Keratinocyte (primary cell): ENCODE data around the gene EMCN. TPM values are rescaled to one million over a fixed set of nuclear protein-coding genes. Genes with fewer than 3 reads are reported as not detected.

Source experiments
- DNase-seq: peaks from one replicate; pipeline ENCODE4 v3.0.0-alpha.2; 2011; ENCODE audit warnings: low read depth, missing footprints, low spot score
- FAIRE-seq: peaks from 2 replicates; lab custom pipeline; 2011; peaks lifted over from hg19 to GRCh38; lab: Jason Lieb, UNC
- H2AFZ ChIP-seq: 2 replicates; pipeline ENCODE4 v1.6.0; 2012; ENCODE audit warnings: low read length, control low read depth, inconsistent platforms; ENCODE audit not compliant: control insufficient read depth
- H3K27ac ChIP-seq: 2 replicates; pipeline ENCODE4 v1.5.1; 2011; ENCODE audit warnings: low read length; ENCODE audit not compliant: control insufficient read depth, insufficient read depth
- H3K27me3 ChIP-seq: 3 replicates; pipeline ENCODE4 v1.6.0; 2011; ENCODE audit warnings: low read length; ENCODE audit not compliant: control insufficient read depth, insufficient read depth; ENCODE audit errors: extremely low read depth
- H3K36me3 ChIP-seq, 2 experiments: 2 replicates in 1 of 2; 3 replicates in 1 of 2; pipeline ENCODE4 v1.5.1; 2011; ENCODE audit warnings: low read length in 2 of 2, mild to moderate bottlenecking in 1 of 2; ENCODE audit not compliant: control insufficient read depth in 2 of 2, insufficient read depth in 2 of 2; ENCODE audit errors: extremely low read depth in 1 of 2
- H3K4me1 ChIP-seq: 3 replicates; pipeline ENCODE4 v1.5.1; 2011; ENCODE audit warnings: low read length; ENCODE audit not compliant: control insufficient read depth, insufficient read depth; ENCODE audit errors: extremely low read depth
- H3K4me2 ChIP-seq: 3 replicates; pipeline ENCODE4 v1.6.0; 2011; ENCODE audit warnings: low read depth, low read length; ENCODE audit not compliant: control insufficient read depth, insufficient read depth; ENCODE audit errors: extremely low read depth
- H3K4me3 ChIP-seq, 3 experiments: fragments of 200-600 bp in 1 of 3; sonication (generic) in 1 of 3; 2 replicates in 2 of 3; 3 replicates in 1 of 3; pipeline ENCODE4 v1.5.1; 2011 to 2016; ENCODE audit warnings: low read length in 3 of 3, mild to moderate bottlenecking in 3 of 3, control low read depth in 2 of 3, inconsistent platforms in 1 of 3, low read depth in 1 of 3, mixed read lengths in 1 of 3, mixed run types in 1 of 3, moderate library complexity in 1 of 3; ENCODE audit not compliant: control insufficient read depth in 2 of 3, insufficient read depth in 2 of 3; ENCODE audit errors: extremely low read depth in 1 of 3
- H3K79me2 ChIP-seq: 2 replicates; pipeline ENCODE4 v1.6.0; 2012; ENCODE audit warnings: low read length; ENCODE audit not compliant: control insufficient read depth, insufficient read depth
- H3K9ac ChIP-seq: 3 replicates; pipeline ENCODE4 v1.6.0; 2011; ENCODE audit warnings: low read length; ENCODE audit not compliant: control insufficient read depth, insufficient read depth; ENCODE audit errors: extremely low read depth
- H3K9me1 ChIP-seq: 3 replicates; pipeline ENCODE4 v1.6.0; 2011; ENCODE audit warnings: low read length; ENCODE audit not compliant: control insufficient read depth, insufficient read depth; ENCODE audit errors: extremely low read depth
- H3K9me3 ChIP-seq: 2 replicates; pipeline ENCODE4 v1.5.1; 2012; ENCODE audit warnings: low read depth, low read length; ENCODE audit not compliant: control insufficient read depth
- H4K20me1 ChIP-seq: 3 replicates; pipeline ENCODE4 v1.6.0; 2011; ENCODE audit warnings: low read length; ENCODE audit not compliant: control insufficient read depth, insufficient read depth; ENCODE audit errors: extremely low read depth
- EZH2 ChIP-seq: IDR thresholded peaks from one replicate; pipeline ENCODE4 v1.6.1; 2012; ENCODE audit warnings: inconsistent platforms, mild to moderate bottlenecking, low read length, moderate library complexity
- dilution Hi-C: fragments of 300-500 bp; cut with MboI; formaldehyde crosslinking; loops from one replicate; pipeline ENCODE4 v1.7.0; 2020; ENCODE audit warnings: low sequenced_read_pairs; ENCODE audit not compliant: extremely low pct_ligation_motif_present
- polyA plus RNA-seq, 5 experiments: library from polyadenylated mRNA; depleted of rRNA in 3 of 5; stranded (reverse) in 3 of 5; stranded (forward) in 1 of 5; unstranded in 1 of 5; fragments of >200 nt; gene quantifications; 1 replicate in 1 of 5; 2 replicates in 3 of 5; 3 replicates in 1 of 5; pipeline versions ENCODE4 v1.2.1 to v1.2.3, GENCODE V29; 2011 to 2012; ENCODE audit warnings: missing spikeins in 2 of 5, low read depth in 1 of 5, low replicate concordance in 1 of 5
- TF ChIP-seq, protein P1 (sequence below), 3 experiments: IDR thresholded peaks in 1 of 3; conservative IDR thresholded peaks in 1 of 3; optimal IDR thresholded peaks in 1 of 3; 2 replicates in 2 of 3; 3 replicates in 1 of 3; pipeline versions ENCODE3 to v1.5.1; 2011; ENCODE audit warnings: low read length in 3 of 3, mild to moderate bottlenecking in 3 of 3, moderate library complexity in 2 of 3, control low read depth in 1 of 3, inconsistent platforms in 1 of 3; ENCODE audit not compliant: insufficient read depth in 2 of 3; ENCODE audit errors: extremely low read depth in 1 of 3

EMCN gene
- polyA plus RNA-seq, 1 donor (not counting 4 experiments of a cell fraction or from before 2014, with no cell fraction given), result not detected

DNA sequence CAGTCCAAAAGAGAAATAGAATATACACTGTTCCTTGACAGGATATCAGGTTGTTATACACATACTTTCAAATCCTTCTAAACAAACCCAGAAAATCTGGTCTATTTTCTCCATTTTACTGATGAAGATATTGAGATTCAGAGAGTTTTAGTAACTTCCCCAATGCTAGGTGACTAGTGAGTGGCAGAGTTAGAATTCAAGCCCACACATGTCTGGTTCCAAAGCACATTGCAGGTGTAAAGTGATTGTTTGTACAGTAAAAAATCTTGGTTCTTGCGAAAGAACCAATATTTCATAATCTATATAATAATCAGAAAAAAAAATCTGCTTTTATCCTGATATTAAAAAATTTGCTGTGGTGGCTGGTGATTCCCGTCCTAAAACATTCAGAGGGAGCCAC lies 39.5 kb upstream of the EMCN start:
- FAIRE-seq (no peak), DNase-seq (no peak)
- Histone ChIP-seq H3K27ac (no peak overlapping the region), H3K9me3 (no peaks in the 10 kb centered on the region), H4K20me1 (no peaks in the 10 kb centered on the region), H3K4me2 (no peak overlapping the region), H3K9me1 (no peaks in the 10 kb centered on the region), H2AFZ (no peak overlapping the region), H3K4me3 (no peak overlapping the region), H3K4me1 (peaks cover 7% of the 10 kb centered on the region), H3K36me3 (no peaks in the 10 kb centered on the region), H3K79me2 (no peaks in the 10 kb centered on the region), H3K27me3 (no peaks in the 10 kb centered on the region), H3K9ac (no peak overlapping the region)
- no peak for TF ChIP-seq EZH2
- TF ChIP-seq, protein P1, sequence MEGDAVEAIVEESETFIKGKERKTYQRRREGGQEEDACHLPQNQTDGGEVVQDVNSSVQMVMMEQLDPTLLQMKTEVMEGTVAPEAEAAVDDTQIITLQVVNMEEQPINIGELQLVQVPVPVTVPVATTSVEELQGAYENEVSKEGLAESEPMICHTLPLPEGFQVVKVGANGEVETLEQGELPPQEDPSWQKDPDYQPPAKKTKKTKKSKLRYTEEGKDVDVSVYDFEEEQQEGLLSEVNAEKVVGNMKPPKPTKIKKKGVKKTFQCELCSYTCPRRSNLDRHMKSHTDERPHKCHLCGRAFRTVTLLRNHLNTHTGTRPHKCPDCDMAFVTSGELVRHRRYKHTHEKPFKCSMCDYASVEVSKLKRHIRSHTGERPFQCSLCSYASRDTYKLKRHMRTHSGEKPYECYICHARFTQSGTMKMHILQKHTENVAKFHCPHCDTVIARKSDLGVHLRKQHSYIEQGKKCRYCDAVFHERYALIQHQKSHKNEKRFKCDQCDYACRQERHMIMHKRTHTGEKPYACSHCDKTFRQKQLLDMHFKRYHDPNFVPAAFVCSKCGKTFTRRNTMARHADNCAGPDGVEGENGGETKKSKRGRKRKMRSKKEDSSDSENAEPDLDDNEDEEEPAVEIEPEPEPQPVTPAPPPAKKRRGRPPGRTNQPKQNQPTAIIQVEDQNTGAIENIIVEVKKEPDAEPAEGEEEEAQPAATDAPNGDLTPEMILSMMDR (optimal IDR thresholded peaks at IDR 0.05 in 1 of 3, IDR thresholded peaks at IDR 0.05 in 1 of 3, conservative IDR thresholded peaks at IDR 0.05 in 1 of 3; ENCODE audit: extremely low read depth in 1 of 3, insufficient read depth in 2 of 3, low read length in 3 of 3), result no peak
- dilution Hi-C loops, result no loop called here

DNA sequence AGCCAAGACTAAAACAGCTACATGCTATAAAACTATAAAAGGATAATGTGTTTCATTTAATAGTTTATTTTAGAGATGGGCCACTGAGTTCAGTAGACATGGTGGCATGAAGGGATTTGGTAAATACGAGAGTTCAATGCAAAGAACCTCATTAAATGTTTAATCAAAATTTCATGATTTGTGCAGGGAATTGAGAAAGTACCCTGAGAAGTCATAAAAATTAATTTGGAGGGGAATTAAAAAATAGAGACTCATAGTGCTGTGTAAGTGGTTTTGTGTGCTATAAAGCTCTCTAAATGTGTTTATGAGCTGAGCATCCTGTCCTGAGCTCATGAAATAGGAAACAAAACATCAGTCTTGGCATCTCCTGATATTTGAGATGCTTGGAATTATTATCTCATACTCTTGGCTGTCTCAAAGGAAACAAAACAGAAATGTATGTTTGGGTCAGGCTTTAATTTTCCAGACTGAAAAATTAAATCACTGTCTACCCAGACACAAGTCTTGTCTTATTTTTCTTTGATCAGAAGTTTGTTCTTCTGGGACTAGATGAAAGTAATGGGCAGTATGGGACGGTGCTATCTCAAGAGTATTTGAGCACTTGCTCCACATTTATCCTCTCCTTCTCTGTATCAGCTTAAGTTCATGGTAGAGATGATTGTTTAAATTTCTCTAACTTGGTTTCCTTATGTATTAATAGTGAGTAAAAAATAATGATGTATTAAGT lies 38.0 kb upstream of the EMCN start:
- H3K4me2 ChIP-seq, result no peak overlapping the region
- no peak for FAIRE-seq

More for the DNA sequence above, 38.0 kb upstream of the EMCN start:
- no peak overlapping the region for H3K27ac ChIP-seq
- no peaks in the 10 kb centered on the region for H3K9me1 ChIP-seq
- no peaks in the 10 kb centered on the region for H3K27me3 ChIP-seq
- no peak for TF ChIP-seq EZH2
- TF ChIP-seq, protein P1 (optimal IDR thresholded peaks at IDR 0.05 in 1 of 3, IDR thresholded peaks at IDR 0.05 in 1 of 3, conservative IDR thresholded peaks at IDR 0.05 in 1 of 3; ENCODE audit: extremely low read depth in 1 of 3, insufficient read depth in 2 of 3, low read length in 3 of 3), result no peak
- H3K4me3 ChIP-seq, result no peak overlapping the region
- no peaks in the 10 kb centered on the region for H3K79me2 ChIP-seq
- H2AFZ ChIP-seq, result no peak overlapping the region
- dilution Hi-C loops, result no loop called here
- no peak overlapping the region for H3K9ac ChIP-seq
- no peak for DNase-seq
- no peaks in the 10 kb centered on the region for H3K36me3 ChIP-seq
- peaks cover 7% of the 10 kb centered on the region for H3K4me1 ChIP-seq
- no peaks in the 10 kb centered on the region for H3K9me3 ChIP-seq
- no peaks in the 10 kb centered on the region for H4K20me1 ChIP-seq
